HFFc6 (cell line): ENCODE measurements around the gene DRAP1. TPM values are rescaled to one million over a fixed set of nuclear protein-coding genes. Genes with fewer than 3 reads are reported as not detected.

Source experiments
- DNase-seq: peaks from one replicate; pipeline ENCODE4 v3.0.0-alpha.2; 2018
- H3K27ac Mint-ChIP-seq: 2 replicates; pipeline ENCODE4 v1.8.0; 2020; ENCODE audit warnings: mild to moderate bottlenecking, mixed read lengths
- H3K27me3 Mint-ChIP-seq: 2 replicates; pipeline ENCODE4 v1.8.0; 2021; ENCODE audit warnings: mild to moderate bottlenecking, moderate library complexity, mixed read lengths; ENCODE audit not compliant: insufficient read depth
- H3K36me3 Mint-ChIP-seq: 2 replicates; pipeline ENCODE4 v1.8.0; 2021; ENCODE audit warnings: low read depth, mixed read lengths
- H3K4me1 Mint-ChIP-seq: 2 replicates; pipeline ENCODE4 v1.8.0; 2020; ENCODE audit warnings: low read depth, mixed read lengths
- H3K4me3 Mint-ChIP-seq: 2 replicates; pipeline ENCODE4 v1.8.0; 2020; ENCODE audit warnings: mild to moderate bottlenecking, moderate library complexity, mixed read lengths
- H3K9me3 Mint-ChIP-seq: 2 replicates; pipeline ENCODE4 v1.8.0; 2020; ENCODE audit warnings: mild to moderate bottlenecking, mixed read lengths
- total RNA-seq, 6 experiments: library from RNA; stranded (reverse); fragmentation: NEBNext Ultra II Directional; extraction: Animal tissue kit (Norgen Biotek cat#: 25700); gene quantifications; 2 replicates in 1 of 6; 3 replicates in 5 of 6; pipeline ENCODE4 v1.2.3, GENCODE V29; 2021
- TF ChIP-seq, protein P1 (sequence below): fragments of 200-600 bp; sonication (generic); IDR thresholded peaks from 2 replicates; pipeline ENCODE4 v1.5.0; 2021; ENCODE audit warnings: antibody characterized with exemption, mild to moderate bottlenecking

DRAP1 gene
- total RNA-seq, 6 experiments from 2014 or later = 362 to 687 (median 615) TPM

DNA sequence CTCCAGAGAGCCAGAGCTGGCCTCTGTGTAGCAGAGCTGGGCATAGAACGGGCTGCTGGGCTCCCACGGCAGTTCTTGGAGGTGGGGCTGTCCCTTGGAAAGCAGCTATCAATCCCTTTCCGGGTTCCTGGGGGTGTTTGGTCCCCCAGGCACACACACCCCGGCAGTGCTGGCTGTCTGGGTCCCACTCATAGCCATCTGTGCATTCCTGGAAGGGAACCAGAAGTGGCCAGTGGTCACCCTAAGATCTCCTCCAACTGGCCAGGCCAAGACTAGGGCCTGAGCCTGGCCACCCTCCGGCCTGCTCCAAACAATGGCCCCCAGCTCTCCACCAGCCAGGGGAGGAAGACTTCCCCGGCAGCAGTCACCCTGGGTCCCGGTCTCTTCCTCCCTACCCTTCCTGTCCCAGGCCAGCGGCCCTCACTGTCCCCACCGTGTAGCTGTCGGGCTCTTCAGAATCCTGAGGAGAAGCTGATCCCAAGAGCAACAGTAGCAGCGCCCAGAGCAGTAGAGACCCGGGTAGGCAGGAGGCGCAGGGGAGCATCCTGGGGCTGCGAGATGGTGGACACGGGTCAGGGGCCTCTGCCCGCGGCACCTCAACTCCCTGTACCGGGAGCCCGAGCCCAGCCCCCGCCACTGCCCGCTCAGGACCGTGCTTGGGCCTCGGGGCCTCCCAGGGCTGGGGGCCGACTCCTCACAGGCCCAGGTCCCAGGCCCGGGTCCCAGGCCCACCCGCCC, 47.2 kb upstream of the DRAP1 start:
- H3K27me3 Mint-ChIP-seq = peaks cover 20% of the 10 kb centered on the region
- peaks cover 33% of the 10 kb centered on the region for H3K36me3 Mint-ChIP-seq
- H3K4me1 Mint-ChIP-seq = peaks cover 45% of the 10 kb centered on the region
- peak overlapping the region; percentile 94 for H3K27ac Mint-ChIP-seq
- peak overlapping the region; percentile 95 for H3K4me3 Mint-ChIP-seq
- DNase-seq = peak; percentile 26
- TF ChIP-seq, protein P1, sequence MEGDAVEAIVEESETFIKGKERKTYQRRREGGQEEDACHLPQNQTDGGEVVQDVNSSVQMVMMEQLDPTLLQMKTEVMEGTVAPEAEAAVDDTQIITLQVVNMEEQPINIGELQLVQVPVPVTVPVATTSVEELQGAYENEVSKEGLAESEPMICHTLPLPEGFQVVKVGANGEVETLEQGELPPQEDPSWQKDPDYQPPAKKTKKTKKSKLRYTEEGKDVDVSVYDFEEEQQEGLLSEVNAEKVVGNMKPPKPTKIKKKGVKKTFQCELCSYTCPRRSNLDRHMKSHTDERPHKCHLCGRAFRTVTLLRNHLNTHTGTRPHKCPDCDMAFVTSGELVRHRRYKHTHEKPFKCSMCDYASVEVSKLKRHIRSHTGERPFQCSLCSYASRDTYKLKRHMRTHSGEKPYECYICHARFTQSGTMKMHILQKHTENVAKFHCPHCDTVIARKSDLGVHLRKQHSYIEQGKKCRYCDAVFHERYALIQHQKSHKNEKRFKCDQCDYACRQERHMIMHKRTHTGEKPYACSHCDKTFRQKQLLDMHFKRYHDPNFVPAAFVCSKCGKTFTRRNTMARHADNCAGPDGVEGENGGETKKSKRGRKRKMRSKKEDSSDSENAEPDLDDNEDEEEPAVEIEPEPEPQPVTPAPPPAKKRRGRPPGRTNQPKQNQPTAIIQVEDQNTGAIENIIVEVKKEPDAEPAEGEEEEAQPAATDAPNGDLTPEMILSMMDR = peak; percentile 40
- no peaks in the 10 kb centered on the region for H3K9me3 Mint-ChIP-seq

DNA sequence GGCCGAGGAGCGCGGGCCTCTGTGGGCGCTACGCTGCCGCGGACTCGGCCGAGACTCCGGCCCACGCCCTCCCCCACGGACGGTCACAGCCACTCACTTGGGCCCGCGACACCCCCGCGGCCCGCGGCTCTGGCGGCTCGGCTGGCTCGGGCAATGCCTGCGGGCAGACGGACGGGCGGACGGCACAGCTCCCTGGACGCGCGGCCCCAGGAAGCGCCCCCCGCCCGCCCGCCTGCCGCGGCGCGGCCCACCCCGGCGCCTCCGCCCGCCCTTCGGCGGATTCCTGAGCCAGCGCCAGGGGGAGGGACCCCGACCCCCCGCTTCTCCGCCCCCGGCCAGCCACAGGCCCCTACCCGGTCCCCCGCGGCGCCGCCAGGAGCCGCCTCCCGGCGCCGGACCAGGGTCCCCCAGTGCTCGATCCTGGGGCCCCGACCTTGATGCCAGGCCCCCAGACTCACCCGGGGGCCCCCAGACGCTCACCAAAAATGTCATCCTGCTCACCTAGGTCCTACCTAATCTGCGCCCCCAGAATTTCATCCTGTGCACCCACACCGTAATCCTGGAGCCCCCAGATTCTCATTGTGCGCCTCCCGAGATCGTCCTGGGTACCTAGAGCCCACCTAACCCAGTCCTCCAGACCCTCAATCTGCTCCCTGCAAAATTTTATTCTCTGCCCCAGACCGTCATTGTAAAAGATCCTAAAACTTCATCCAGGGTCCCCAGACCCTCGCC, 46.5 kb upstream of the DRAP1 start, which contains the start of gene EFEMP2:
TSS of gene EFEMP2 (minus strand) at position 215 of the 732 bp plus-strand sequence. CDS start 446 bp downstream, outside the sequence.
- TF ChIP-seq, protein P1 = no peak
- peaks cover 13% of the 10 kb centered on the region; the same call in 1 of the 2 replicates for H3K27me3 Mint-ChIP-seq
- H3K27ac Mint-ChIP-seq = peak within 1 kb of the TSS; percentile 94
- H3K36me3 Mint-ChIP-seq = peaks cover 26% of the 10 kb centered on the region
- peak within 1 kb of the TSS; percentile 95 for H3K4me3 Mint-ChIP-seq
- H3K4me1 Mint-ChIP-seq = peaks cover 38% of the 10 kb centered on the region
- H3K9me3 Mint-ChIP-seq = no peaks in the 10 kb centered on the region
- no peak for DNase-seq

DNA sequence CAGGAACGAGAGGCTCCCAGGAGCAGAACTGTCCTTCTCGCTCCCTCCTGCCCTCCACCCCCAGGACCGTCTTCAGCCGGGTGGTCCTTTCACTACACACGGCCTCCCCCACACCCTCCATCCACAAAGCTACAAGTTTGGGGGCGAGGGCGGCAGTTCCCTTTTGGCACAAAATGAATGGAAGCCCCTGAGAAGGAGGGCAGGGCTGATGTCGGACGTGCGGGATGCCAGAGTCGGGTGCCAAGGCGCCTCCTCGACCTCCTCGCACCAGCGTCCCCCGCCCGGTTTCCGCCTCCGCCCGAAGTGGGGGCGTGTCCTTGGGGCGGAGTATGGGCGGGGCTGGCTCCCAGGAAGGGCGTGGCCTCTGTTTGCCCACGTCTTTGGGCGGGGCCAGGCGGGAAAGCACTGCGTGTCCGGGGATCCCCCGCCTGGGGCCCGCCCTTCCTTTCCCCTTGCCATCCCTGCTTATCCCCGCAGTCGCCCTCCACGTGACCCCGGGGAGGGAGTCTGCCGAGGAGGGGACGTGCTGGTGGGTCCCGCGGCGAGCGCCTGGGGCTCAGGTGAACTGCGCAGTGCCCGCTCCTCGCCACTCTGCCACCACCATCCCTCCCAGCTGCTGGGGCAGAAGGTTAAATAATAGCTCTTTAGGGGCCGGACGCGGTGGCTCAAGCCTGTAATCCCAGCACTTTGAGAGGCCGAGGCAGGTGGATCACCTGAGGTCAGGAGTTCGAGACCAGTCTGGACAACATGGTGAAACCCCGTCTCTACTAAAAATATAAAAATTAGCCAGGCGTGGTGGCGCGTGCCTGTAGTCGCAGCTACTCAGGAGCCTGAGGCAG, 45.7 kb upstream of the DRAP1 start:
- peak overlapping the region; percentile 90 for H3K27ac Mint-ChIP-seq
- TF ChIP-seq, protein P1 = no peak
- DNase-seq = peak; percentile 86
- peaks cover 21% of the 10 kb centered on the region for H3K36me3 Mint-ChIP-seq
- H3K4me3 Mint-ChIP-seq = peak overlapping the region; percentile 90
- peaks cover 14% of the 10 kb centered on the region for H3K27me3 Mint-ChIP-seq
- H3K4me1 Mint-ChIP-seq = peaks cover 38% of the 10 kb centered on the region
- H3K9me3 Mint-ChIP-seq = no peaks in the 10 kb centered on the region

DNA sequence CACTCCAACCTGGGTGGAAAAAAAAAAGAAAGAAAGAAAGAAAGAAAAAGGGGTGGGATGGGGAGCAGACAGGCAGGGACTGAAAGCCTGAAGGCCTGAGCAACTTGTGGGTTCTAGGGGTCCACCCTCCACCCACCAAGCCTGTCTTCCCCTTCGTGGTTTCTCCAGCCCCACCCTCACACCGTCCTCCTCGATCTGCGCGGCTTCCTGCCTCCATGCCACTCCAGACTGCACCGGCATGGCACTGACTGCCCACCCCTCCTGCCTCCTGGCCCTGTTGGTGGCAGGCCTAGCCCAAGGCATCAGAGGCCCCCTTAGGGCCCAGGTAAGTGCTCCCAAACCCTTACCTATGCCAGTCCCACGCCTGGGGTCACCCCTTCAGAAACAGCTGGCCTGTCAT, 39.6 kb upstream of the DRAP1 start, which contains the start of gene CTSW:
TSS of gene CTSW (plus strand) at position 221 of the 400 bp plus-strand sequence. CDS start at position 239, 18 bp downstream.
- Mint-ChIP-seq H3K27me3 (peaks cover 5% of the 10 kb centered on the region), H3K27ac (peak within 1 kb of the TSS; percentile 71), H3K36me3 (peaks cover 6% of the 10 kb centered on the region), H3K4me1 (peaks cover 18% of the 10 kb centered on the region), H3K9me3 (no peaks in the 10 kb centered on the region), H3K4me3 (no peak within 1 kb of the TSS; the same call in 1 of the 2 replicates)
- DNase-seq = no peak
- TF ChIP-seq, protein P1 = no peak

DNA sequence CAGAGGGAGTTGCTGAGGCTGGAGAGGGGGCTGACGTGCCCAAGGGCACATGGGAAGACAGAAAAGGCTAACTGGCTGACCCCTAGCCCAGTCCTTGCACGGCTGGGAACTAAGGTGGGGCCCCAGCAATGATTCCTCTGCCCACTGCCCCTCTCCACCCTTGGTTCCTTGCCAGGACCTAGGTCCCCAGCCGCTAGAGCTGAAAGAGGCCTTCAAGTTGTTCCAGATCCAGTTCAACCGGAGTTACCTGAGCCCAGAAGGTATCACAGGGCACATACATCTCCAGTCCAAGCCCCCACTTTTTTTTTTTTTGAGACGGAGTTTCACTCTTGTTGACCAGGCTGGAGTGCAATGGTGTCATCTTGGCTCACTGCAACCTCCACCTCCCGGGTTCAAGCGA, 39.2 kb upstream of the DRAP1 start:
- Mint-ChIP-seq H3K4me1 (peaks cover 22% of the 10 kb centered on the region), H3K9me3 (no peaks in the 10 kb centered on the region), H3K4me3 (no peak overlapping the region), H3K36me3 (peaks cover 8% of the 10 kb centered on the region), H3K27ac (no peak overlapping the region), H3K27me3 (peaks cover 7% of the 10 kb centered on the region)
- no peak for DNase-seq
- TF ChIP-seq, protein P1 = no peak
